HepG2 (cell line): Measurements from ENCODE around the gene TMEM80. TPM values are rescaled to one million over a fixed set of nuclear protein-coding genes. Genes with fewer than 3 reads are reported as not detected.

Experiments
- CREM ChIP-seq, 2 experiments: sonication (generic) in 1 of 2; formaldehyde crosslinking in 1 of 2; IDR thresholded peaks; 2 replicates each; pipeline versions ENCODE4 v1.4.0 to v1.6.1; 2016 to 2020; ENCODE audit warnings: antibody characterized with exemption in 1 of 2, mild to moderate bottlenecking in 1 of 2, missing genetic modification reagents in 1 of 2
- DNMT1 ChIP-seq: sonication (generic); formaldehyde crosslinking; IDR thresholded peaks from 2 replicates; pipeline ENCODE4 v1.5.1; 2020; ENCODE audit warnings: mild to moderate bottlenecking, missing genetic modification reagents
- HDAC1 ChIP-seq: sonication (generic); formaldehyde crosslinking; IDR thresholded peaks from 2 replicates; pipeline ENCODE4 v1.5.1; 2020; ENCODE audit warnings: mild to moderate bottlenecking, missing genetic modification reagents
- ISL2 ChIP-seq: sonication (generic); formaldehyde crosslinking; IDR thresholded peaks from 2 replicates; pipeline ENCODE4 v1.5.0; 2020; ENCODE audit warnings: missing genetic modification reagents
- ISX ChIP-seq: sonication (generic); formaldehyde crosslinking; conservative IDR thresholded peaks from 2 replicates; pipeline ENCODE4 v1.5.0; 2020; ENCODE audit warnings: missing genetic modification reagents
- PHF20 ChIP-seq: sonication (generic); formaldehyde crosslinking; IDR thresholded peaks from 2 replicates; pipeline ENCODE4 v1.5.0; 2020; ENCODE audit warnings: mild to moderate bottlenecking, missing genetic modification reagents
- RFXAP ChIP-seq: sonication (generic); formaldehyde crosslinking; IDR thresholded peaks from 2 replicates; pipeline ENCODE4 v1.4.0; 2020; ENCODE audit warnings: missing genetic modification reagents, borderline replicate concordance
- SOX6 ChIP-seq, 2 experiments: fragments of 450-650 bp in 1 of 2; sonication (generic) in 1 of 2; formaldehyde crosslinking in 1 of 2; IDR thresholded peaks; 2 replicates each; pipeline versions ENCODE4 v1.4.0 to v1.6.1; 2017 to 2020; ENCODE audit warnings: antibody characterized with exemption in 1 of 2, mild to moderate bottlenecking in 1 of 2, missing genetic modification reagents in 1 of 2
- THAP11 ChIP-seq: IDR thresholded peaks from 2 replicates; pipeline ENCODE4 v1.6.1; 2016; ENCODE audit warnings: missing biosample characterization, missing genetic modification reagents
- XRCC5 ChIP-seq: fragments of 200-400 bp; formaldehyde crosslinking; optimal IDR thresholded peaks from 2 replicates; pipeline ENCODE3; 2017; ENCODE audit warnings: mild to moderate bottlenecking, low read length
- ZNF292 ChIP-seq: sonication (generic); formaldehyde crosslinking; IDR thresholded peaks from 2 replicates; pipeline ENCODE4 v1.8.1; 2022; ENCODE audit warnings: mild to moderate bottlenecking, low read depth, missing genetic modification reagents, borderline replicate concordance
- ZNF430 ChIP-seq: sonication (generic); formaldehyde crosslinking; IDR thresholded peaks from 2 replicates; pipeline ENCODE4 v1.9.0; 2021; ENCODE audit warnings: mild to moderate bottlenecking, missing genetic modification reagents
- polyA plus RNA-seq, 8 experiments: library from polyadenylated mRNA; depleted of rRNA in 3 of 8; stranded (reverse) in 7 of 8; unstranded in 1 of 8; fragments of >200 nt; fragmentation: Illumina TruSeq in 4 of 8; extraction: Trizol in 4 of 8; gene quantifications; 2 replicates each; pipeline versions ENCODE4 v1.2.1 to v1.2.3, GENCODE V29; 2011 to 2016; ENCODE audit warnings: low read depth in 4 of 8, missing spikeins in 1 of 8, mixed read lengths in 1 of 8; ENCODE audit not compliant: insufficient read depth in 1 of 8
- total RNA-seq, 5 experiments: library from RNA; depleted of rRNA; stranded (reverse); fragments of >200 nt; fragmentation: Illumina TruSeq; extraction: Trizol; gene quantifications; 2 replicates each; pipeline ENCODE4 v1.2.3, GENCODE V29; 2016; ENCODE audit warnings: low read depth in 1 of 5
- TF ChIP-seq, protein P1 (sequence below): sonication (generic); formaldehyde crosslinking; IDR thresholded peaks from 2 replicates; pipeline ENCODE4 v1.9.0; 2021; ENCODE audit warnings: missing genetic modification reagents, mild to moderate bottlenecking, borderline replicate concordance
- TF ChIP-seq, protein P2 (sequence below): sonication (generic); formaldehyde crosslinking; IDR thresholded peaks from 2 replicates; pipeline ENCODE4 v1.5.0; 2020; ENCODE audit warnings: mild to moderate bottlenecking, missing genetic modification reagents, borderline replicate concordance
- TF ChIP-seq, protein P3 (sequence below): sonication (generic); formaldehyde crosslinking; IDR thresholded peaks from 2 replicates; pipeline ENCODE4 v1.8.0; 2022; ENCODE audit warnings: missing genetic modification reagents, mild to moderate bottlenecking, borderline replicate concordance
- TF ChIP-seq, protein P4 (sequence below), 2 experiments: sonication (generic) in 1 of 2; formaldehyde crosslinking in 1 of 2; IDR thresholded peaks; 2 replicates each; pipeline versions ENCODE4 v1.6.1 to v1.9.0; 2014 to 2022; ENCODE audit warnings: antibody characterized with exemption in 1 of 2, borderline replicate concordance in 1 of 2, inconsistent platforms in 1 of 2, low read depth in 1 of 2, missing genetic modification reagents in 1 of 2

The TMEM80 gene
- total and polyA plus RNA-seq, 2 of the 13 experiments (the other 11 are each of a cell fraction or from before 2014, with no cell fraction given): 5.6 to 17.1 TPM

DNA sequence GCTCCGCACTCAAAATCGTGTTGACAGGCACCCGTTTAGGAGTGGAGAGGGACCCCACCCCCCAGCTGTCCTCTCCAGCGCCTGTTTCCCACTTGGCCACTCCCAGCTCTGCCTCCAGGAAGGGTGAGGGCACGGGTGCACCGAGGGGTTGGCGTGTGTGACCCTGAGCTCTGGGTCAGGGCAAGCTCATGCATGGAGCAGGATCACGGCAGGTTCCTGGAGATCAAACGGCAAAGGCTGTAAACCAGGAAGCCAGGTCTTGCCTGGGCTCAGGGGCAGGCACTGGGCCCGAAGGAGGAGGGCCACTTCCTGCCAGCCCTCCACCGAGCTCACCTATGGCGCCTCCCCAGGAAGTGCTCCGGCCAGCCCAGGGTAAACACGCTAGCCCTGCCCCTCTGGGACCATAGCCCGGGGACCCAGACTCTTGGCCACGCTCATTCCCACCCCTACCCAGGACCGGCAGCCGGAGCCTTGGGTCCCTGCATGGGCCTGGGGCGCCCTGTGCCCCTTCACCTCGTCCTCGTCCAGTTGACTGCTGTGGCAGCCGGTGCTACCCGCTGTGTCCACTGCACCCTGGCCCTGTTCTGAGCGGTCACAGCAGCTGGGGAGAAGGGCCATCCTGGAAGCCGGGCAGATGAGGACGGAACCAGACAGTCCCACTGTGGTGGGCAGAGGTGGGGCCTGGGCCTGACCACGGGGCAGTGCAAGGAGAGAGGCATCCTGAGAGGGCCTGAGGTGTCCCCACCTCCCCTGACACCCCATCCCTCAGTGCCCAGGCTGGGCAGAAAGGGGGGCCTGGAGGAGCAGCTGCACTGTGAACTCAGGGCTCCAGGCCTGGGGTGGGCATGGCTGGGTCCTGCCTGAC, 9.4 kb downstream of the TMEM80 start (continued):
- TF ChIP-seq ISL2 (peak; percentile 76), PHF20 (CRISPR knock-in tag) (peak; percentile 86), XRCC5 (peak; percentile 5), ZNF292 (peak; percentile 58; the same call in 1 of the 2 replicates), SOX6 (IDR thresholded peaks at IDR 0.05) (no peak), SOX6 (CRISPR knock-in tag; IDR thresholded peaks at IDR 0.05) (peak; percentile 76), DNMT1 (CRISPR knock-in tag) (no peak), THAP11 (CRISPR knock-in tag) (peak; percentile 71; the same call in 1 of the 2 replicates), CREM (IDR thresholded peaks at IDR 0.05) (peak; percentile 60; the same call in 1 of the 2 replicates), CREM (CRISPR knock-in tag; IDR thresholded peaks at IDR 0.05) (no peak), HDAC1 (CRISPR knock-in tag) (peak; percentile 91), RFXAP (CRISPR knock-in tag) (0 out of 2 replicates have a peak, but pooled peaks have one; percentile 56), ISX (CRISPR knock-in tag) (0 out of 2 replicates have a peak, but pooled peaks have one; percentile 41), ZNF430 (CRISPR knock-in tag) (no peak)
- TF ChIP-seq, protein P1, sequence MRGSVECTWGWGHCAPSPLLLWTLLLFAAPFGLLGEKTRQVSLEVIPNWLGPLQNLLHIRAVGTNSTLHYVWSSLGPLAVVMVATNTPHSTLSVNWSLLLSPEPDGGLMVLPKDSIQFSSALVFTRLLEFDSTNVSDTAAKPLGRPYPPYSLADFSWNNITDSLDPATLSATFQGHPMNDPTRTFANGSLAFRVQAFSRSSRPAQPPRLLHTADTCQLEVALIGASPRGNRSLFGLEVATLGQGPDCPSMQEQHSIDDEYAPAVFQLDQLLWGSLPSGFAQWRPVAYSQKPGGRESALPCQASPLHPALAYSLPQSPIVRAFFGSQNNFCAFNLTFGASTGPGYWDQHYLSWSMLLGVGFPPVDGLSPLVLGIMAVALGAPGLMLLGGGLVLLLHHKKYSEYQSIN (CRISPR knock-in tag): no peak
- TF ChIP-seq, protein P2, sequence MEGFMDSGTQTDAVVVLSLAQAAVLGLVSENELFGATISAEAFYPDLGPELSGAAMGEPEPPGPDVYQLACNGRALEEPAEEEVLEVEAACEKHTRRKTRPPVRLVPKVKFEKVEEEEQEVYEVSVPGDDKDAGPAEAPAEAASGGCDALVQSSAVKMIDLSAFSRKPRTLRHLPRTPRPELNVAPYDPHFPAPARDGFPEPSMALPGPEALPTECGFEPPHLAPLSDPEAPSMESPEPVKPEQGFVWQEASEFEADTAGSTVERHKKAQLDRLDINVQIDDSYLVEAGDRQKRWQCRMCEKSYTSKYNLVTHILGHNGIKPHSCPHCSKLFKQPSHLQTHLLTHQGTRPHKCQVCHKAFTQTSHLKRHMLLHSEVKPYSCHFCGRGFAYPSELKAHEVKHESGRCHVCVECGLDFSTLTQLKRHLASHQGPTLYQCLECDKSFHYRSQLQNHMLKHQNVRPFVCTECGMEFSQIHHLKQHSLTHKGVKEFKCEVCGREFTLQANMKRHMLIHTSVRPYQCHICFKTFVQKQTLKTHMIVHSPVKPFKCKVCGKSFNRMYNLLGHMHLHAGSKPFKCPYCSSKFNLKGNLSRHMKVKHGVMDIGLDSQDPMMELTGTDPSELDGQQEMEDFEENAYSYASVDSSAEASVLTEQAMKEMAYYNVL (CRISPR knock-in tag): no peak
- TF ChIP-seq, protein P3, sequence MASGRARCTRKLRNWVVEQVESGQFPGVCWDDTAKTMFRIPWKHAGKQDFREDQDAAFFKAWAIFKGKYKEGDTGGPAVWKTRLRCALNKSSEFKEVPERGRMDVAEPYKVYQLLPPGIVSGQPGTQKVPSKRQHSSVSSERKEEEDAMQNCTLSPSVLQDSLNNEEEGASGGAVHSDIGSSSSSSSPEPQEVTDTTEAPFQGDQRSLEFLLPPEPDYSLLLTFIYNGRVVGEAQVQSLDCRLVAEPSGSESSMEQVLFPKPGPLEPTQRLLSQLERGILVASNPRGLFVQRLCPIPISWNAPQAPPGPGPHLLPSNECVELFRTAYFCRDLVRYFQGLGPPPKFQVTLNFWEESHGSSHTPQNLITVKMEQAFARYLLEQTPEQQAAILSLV: peak; percentile 89; the same call in 1 of the 2 replicates
- TF ChIP-seq, protein P4, sequence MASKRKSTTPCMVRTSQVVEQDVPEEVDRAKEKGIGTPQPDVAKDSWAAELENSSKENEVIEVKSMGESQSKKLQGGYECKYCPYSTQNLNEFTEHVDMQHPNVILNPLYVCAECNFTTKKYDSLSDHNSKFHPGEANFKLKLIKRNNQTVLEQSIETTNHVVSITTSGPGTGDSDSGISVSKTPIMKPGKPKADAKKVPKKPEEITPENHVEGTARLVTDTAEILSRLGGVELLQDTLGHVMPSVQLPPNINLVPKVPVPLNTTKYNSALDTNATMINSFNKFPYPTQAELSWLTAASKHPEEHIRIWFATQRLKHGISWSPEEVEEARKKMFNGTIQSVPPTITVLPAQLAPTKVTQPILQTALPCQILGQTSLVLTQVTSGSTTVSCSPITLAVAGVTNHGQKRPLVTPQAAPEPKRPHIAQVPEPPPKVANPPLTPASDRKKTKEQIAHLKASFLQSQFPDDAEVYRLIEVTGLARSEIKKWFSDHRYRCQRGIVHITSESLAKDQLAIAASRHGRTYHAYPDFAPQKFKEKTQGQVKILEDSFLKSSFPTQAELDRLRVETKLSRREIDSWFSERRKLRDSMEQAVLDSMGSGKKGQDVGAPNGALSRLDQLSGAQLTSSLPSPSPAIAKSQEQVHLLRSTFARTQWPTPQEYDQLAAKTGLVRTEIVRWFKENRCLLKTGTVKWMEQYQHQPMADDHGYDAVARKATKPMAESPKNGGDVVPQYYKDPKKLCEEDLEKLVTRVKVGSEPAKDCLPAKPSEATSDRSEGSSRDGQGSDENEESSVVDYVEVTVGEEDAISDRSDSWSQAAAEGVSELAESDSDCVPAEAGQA (IDR thresholded peaks at IDR 0.05; ENCODE audit: low read depth): 0 out of 2 replicates have a peak, but pooled peaks have one; percentile 48
- TF ChIP-seq, protein P4 (CRISPR knock-in tag; IDR thresholded peaks at IDR 0.05; ENCODE audit: borderline replicate concordance): no peak
